IMR-90 (cell line): ENCODE results near the gene ERICH6. TPM values are rescaled to one million over a fixed set of nuclear protein-coding genes. Genes with fewer than 3 reads are reported as not detected.

Source experiments
- ATAC-seq: fragments of 200-7000 bp; cut with Tn5 transposase; 2 replicates; pipeline ENCODE4 v1.9.1; 2020; ENCODE audit warnings: low read depth, mild to moderate bottlenecking, moderate library complexity
- BruUV-seq: library from RNA; stranded (reverse); fragments of 400-500 nt; replicated peaks from 2 replicates; lab custom pipeline; 2021; lab: Mats Ljungman, UMichigan
- CTCF ChIA-PET: fragments of 300-600 bp; formaldehyde crosslinking; extraction: SDS; loops from one replicate; lab custom pipeline; 2021; ENCODE audit warnings: antibody characterized with exemption; lab: Yijun Ruan, JAX
- POLR2A ChIA-PET: fragments of 300-600 bp; sonication (Branson Sonifier 250); formaldehyde crosslinking; loops from one replicate; lab custom pipeline; 2022; ENCODE audit warnings: antibody characterized with exemption; ENCODE audit not compliant: unreplicated experiment; lab: Charles Lee
- DNase-seq: peaks from one replicate; pipeline ENCODE4 v3.0.0; 2013
- H2AFZ ChIP-seq: replicated peaks from 2 replicates; pipeline ENCODE3; 2013; ENCODE audit warnings: low read length, mild to moderate bottlenecking; ENCODE audit not compliant: poor library complexity
- H2AK5ac ChIP-seq: 2 replicates; pipeline ENCODE4 v1.6.1; 2013; ENCODE audit warnings: low read depth, low read length, inconsistent platforms
- H2AK9ac ChIP-seq: replicated peaks from 2 replicates; pipeline ENCODE3; 2013; ENCODE audit warnings: mild to moderate bottlenecking, low read depth, low read length, moderate library complexity; ENCODE audit not compliant: poor library complexity
- H2BK120ac ChIP-seq: 2 replicates; pipeline ENCODE4 v1.6.1; 2013; ENCODE audit warnings: low read depth, low read length, inconsistent platforms
- H2BK15ac ChIP-seq: 3 replicates; pipeline ENCODE4 v1.6.1; 2013; ENCODE audit warnings: low read depth, low read length, inconsistent platforms
- H2BK20ac ChIP-seq: 2 replicates; pipeline ENCODE4 v1.6.1; 2013; ENCODE audit warnings: low read depth, mild to moderate bottlenecking, inconsistent platforms, low read length, moderate library complexity
- H2BK5ac ChIP-seq: 2 replicates; pipeline ENCODE4 v1.6.1; 2013; ENCODE audit warnings: mild to moderate bottlenecking, low read depth, low read length, inconsistent platforms; ENCODE audit not compliant: poor library complexity, severe bottlenecking
- H3K14ac ChIP-seq: replicated peaks from 2 replicates; pipeline ENCODE4 v1.6.1; 2013; ENCODE audit warnings: low read depth, low read length, inconsistent platforms
- H3K18ac ChIP-seq: 2 replicates; pipeline ENCODE4 v1.6.1; 2013; ENCODE audit warnings: low read depth, low read length, control low read depth
- H3K23ac ChIP-seq: 2 replicates; pipeline ENCODE4 v1.6.1; 2013; ENCODE audit warnings: low read depth, low read length, inconsistent platforms
- H3K27ac ChIP-seq: 2 replicates; pipeline ENCODE4 v1.5.1; 2013; ENCODE audit warnings: mild to moderate bottlenecking, control low read depth, low read length; ENCODE audit not compliant: insufficient read depth
- H3K27me3 ChIP-seq: 2 replicates; pipeline ENCODE4 v1.6.1; 2013; ENCODE audit warnings: low read length; ENCODE audit not compliant: control insufficient read depth, insufficient read depth
- H3K36me3 ChIP-seq: 2 replicates; pipeline ENCODE4 v1.6.1; 2013; ENCODE audit warnings: low read length, mixed read lengths; ENCODE audit not compliant: control insufficient read depth, insufficient read depth
- H3K4ac ChIP-seq: 2 replicates; pipeline ENCODE4 v1.6.1; 2013; ENCODE audit warnings: low read depth, low read length, inconsistent platforms
- H3K4me1 ChIP-seq: 2 replicates; pipeline ENCODE4 v1.6.1; 2013; ENCODE audit warnings: low read length, mixed read lengths; ENCODE audit not compliant: control insufficient read depth, insufficient read depth
- H3K4me2 ChIP-seq: 2 replicates; pipeline ENCODE4 v1.6.1; 2013; ENCODE audit warnings: low read depth, mild to moderate bottlenecking, control low read depth, low read length, moderate library complexity
- H3K4me3 ChIP-seq: 2 replicates; pipeline ENCODE4 v1.5.1; 2013; ENCODE audit warnings: low read depth, mild to moderate bottlenecking, control low read depth, low read length, moderate library complexity; ENCODE audit not compliant: insufficient read depth
- H3K56ac ChIP-seq: 2 replicates; pipeline ENCODE4 v1.6.1; 2013; ENCODE audit warnings: low read length, inconsistent platforms; ENCODE audit not compliant: insufficient read depth; ENCODE audit errors: extremely low read depth
- H3K79me1 ChIP-seq, 2 experiments: 2 replicates each; pipeline ENCODE4 v1.6.1; 2013; ENCODE audit warnings: low read length in 2 of 2, inconsistent platforms in 1 of 2, low read depth in 1 of 2
- H3K9ac ChIP-seq: 2 replicates; pipeline ENCODE4 v1.6.1; 2013; ENCODE audit warnings: low read depth, low read length, control low read depth
- H3K9me1 ChIP-seq: 2 replicates; pipeline ENCODE4 v1.6.1; 2013; ENCODE audit warnings: low read length, inconsistent platforms; ENCODE audit not compliant: insufficient read depth
- H3K9me3 ChIP-seq: 2 replicates; pipeline ENCODE4 v1.6.1; 2013; ENCODE audit warnings: low read length; ENCODE audit not compliant: control insufficient read depth, insufficient read depth
- H4K20me1 ChIP-seq: 2 replicates; pipeline ENCODE4 v1.6.1; 2013; ENCODE audit warnings: low read length, inconsistent platforms; ENCODE audit not compliant: insufficient read depth
- H4K5ac ChIP-seq: 2 replicates; pipeline ENCODE4 v1.6.1; 2013; ENCODE audit warnings: mild to moderate bottlenecking, low read depth, low read length, control low read depth
- H4K8ac ChIP-seq, 2 experiments: 2 replicates each; pipeline ENCODE4 v1.6.1; 2013; ENCODE audit warnings: low read depth in 2 of 2, low read length in 2 of 2, control low read depth in 1 of 2, inconsistent platforms in 1 of 2
- H4K91ac ChIP-seq: 2 replicates; pipeline ENCODE4 v1.6.1; 2013; ENCODE audit warnings: low read depth, low read length, inconsistent platforms; ENCODE audit not compliant: insufficient read depth
- CEBPB ChIP-seq: IDR thresholded peaks from 2 replicates; pipeline ENCODE4 v1.6.1; 2012; ENCODE audit warnings: low read depth, low read length, improper control_type of control experiment
- CHD1 ChIP-seq: IDR thresholded peaks from 2 replicates; pipeline ENCODE4 v1.6.1; 2012; ENCODE audit warnings: low read depth, low read length, improper control_type of control experiment
- MXI1 ChIP-seq: IDR thresholded peaks from 2 replicates; pipeline ENCODE4 v1.6.1; 2012; ENCODE audit warnings: low read depth, mild to moderate bottlenecking, low read length, moderate library complexity, borderline replicate concordance
- WGBS, 2 experiments: methylation state at CpG; one replicate each; pipeline versions ENCODE4 v1.1.5 to v1.1.7; 2013; ENCODE audit warnings: missing lambda C conversion rate in 2 of 2; ENCODE audit not compliant: insufficient read length in 1 of 2; ENCODE audit errors: extremely low coverage in 2 of 2; 5-methylcytosine and 5-hydroxymethylcytosine counted together
- dilution Hi-C: fragments of 300-500 bp; cut with HindIII; formaldehyde crosslinking; loops from one replicate; pipeline ENCODE4 v1.14.3; 2018; ENCODE audit warnings: low sequenced_read_pairs; ENCODE audit not compliant: unreplicated experiment
- in situ Hi-C: fragments of 300-500 bp; cut with MboI; formaldehyde crosslinking; loops from 3 replicates; pipeline ENCODE4 v1.14.3; 2019; ENCODE audit warnings: low sequenced_read_pairs, inconsistent platforms, mixed read lengths
- intact Hi-C: fragments of 100-400 bp; cut with micrococcal nuclease; formaldehyde crosslinking; loops from 2 replicates; pipeline ENCODE4 v1.10.0; 2022
- polyA plus RNA-seq, 3 experiments: library from polyadenylated mRNA; depleted of rRNA; stranded (reverse); fragments of >200 nt; gene quantifications; 2 replicates each; pipeline ENCODE4 v1.2.3, GENCODE V29; 2012; ENCODE audit warnings: low replicate concordance in 1 of 3
- total RNA-seq: library from RNA; depleted of rRNA; stranded (reverse); fragments of >200 nt; gene quantifications from 2 replicates; pipeline ENCODE4 v1.2.3, GENCODE V29; 2012
- TF ChIP-seq, protein P1 (sequence below): fragments of 150-350 bp; IDR thresholded peaks from 2 replicates; pipeline ENCODE4 v1.6.1; 2016; ENCODE audit warnings: low read depth, mild to moderate bottlenecking, low read length, moderate library complexity, borderline replicate concordance
- TF ChIP-seq, protein P2 (sequence below): fragments of 150-350 bp; IDR thresholded peaks from 2 replicates; pipeline ENCODE4 v1.6.1; 2017; ENCODE audit warnings: mild to moderate bottlenecking, antibody characterized with exemption, low read length, low read depth

The ERICH6 gene
- total and polyA plus RNA-seq, 2 of the 4 experiments (the other 2 are of a cell fraction) = under 0.01 TPM; not detected in 1

DNA sequence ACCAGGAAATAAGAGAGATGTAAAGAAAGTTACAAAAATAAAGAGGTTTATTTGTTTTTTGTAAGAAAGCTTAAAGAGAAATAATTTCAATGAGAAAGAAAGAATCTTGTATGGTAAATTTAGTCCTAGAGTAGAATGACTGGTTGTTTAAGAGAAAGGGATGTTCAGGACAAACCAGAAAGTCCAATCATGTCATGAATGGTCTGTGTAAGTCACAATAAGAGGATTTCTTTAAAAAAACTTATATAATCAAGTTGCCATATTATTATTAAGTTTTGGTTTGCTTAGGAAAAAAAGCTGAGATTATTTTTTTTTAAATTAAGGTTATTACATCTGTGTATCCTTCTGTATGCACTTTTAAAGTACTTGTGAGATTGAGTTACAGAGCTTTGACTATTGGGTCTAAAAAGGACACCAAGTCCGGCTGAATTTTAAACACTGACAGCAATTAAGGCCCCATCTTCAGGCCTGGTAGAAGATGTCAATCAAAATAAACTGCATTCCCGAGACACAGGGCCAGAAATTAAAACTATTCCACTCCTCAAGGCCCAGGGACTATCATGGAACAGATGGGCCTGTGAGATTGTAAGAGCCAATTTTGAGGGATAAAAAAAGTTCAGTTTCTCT, 12.2 kb downstream of the ERICH6 start:
- Histone ChIP-seq H2AK5ac (no peak overlapping the region), H3K14ac (no peak overlapping the region), H3K9me1 (no peaks in the 10 kb centered on the region), H3K4ac (no peak overlapping the region), H3K4me3 (no peak overlapping the region), H3K9me3 (peaks cover 3% of the 10 kb centered on the region), H3K23ac (no peak overlapping the region), H3K56ac (no peak overlapping the region), H3K9ac (no peak overlapping the region), H3K18ac (no peak overlapping the region), H2AFZ (no peak overlapping the region), H3K27me3 (peaks cover 1% of the 10 kb centered on the region; the same call in 1 of the 2 replicates), H2BK15ac (no peak overlapping the region), H3K36me3 (no peaks in the 10 kb centered on the region), H2BK120ac (no peak overlapping the region), H2AK9ac (no peak overlapping the region), H4K8ac (no peak overlapping the region), H2BK5ac (no peak overlapping the region), H2BK20ac (no peak overlapping the region), H4K5ac (no peak overlapping the region), H3K79me1 (no peaks in the 10 kb centered on the region), H3K4me2 (no peak overlapping the region), H4K20me1 (no peaks in the 10 kb centered on the region), H3K27ac (no peak overlapping the region), H4K91ac (no peak overlapping the region), H3K4me1 (no peaks in the 10 kb centered on the region)
- dilution Hi-C loops (no loop called here), in situ Hi-C loops (no loop called here), intact Hi-C loops (no loop called here)
- BruUV-seq = no TSS peak
- TF ChIP-seq CHD1 (no peak), CEBPB (no peak), MXI1 (no peak)
- TF ChIP-seq, protein P1, sequence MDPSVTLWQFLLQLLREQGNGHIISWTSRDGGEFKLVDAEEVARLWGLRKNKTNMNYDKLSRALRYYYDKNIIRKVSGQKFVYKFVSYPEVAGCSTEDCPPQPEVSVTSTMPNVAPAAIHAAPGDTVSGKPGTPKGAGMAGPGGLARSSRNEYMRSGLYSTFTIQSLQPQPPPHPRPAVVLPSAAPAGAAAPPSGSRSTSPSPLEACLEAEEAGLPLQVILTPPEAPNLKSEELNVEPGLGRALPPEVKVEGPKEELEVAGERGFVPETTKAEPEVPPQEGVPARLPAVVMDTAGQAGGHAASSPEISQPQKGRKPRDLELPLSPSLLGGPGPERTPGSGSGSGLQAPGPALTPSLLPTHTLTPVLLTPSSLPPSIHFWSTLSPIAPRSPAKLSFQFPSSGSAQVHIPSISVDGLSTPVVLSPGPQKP = no peak
- TF ChIP-seq, protein P2, sequence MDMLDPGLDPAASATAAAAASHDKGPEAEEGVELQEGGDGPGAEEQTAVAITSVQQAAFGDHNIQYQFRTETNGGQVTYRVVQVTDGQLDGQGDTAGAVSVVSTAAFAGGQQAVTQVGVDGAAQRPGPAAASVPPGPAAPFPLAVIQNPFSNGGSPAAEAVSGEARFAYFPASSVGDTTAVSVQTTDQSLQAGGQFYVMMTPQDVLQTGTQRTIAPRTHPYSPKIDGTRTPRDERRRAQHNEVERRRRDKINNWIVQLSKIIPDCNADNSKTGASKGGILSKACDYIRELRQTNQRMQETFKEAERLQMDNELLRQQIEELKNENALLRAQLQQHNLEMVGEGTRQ = no peak
- POLR2A ChIA-PET = no interaction called here
- WGBS, 2 experiments = no CpG with 5 or more reads among the region's 2 CpGs
- no peak for DNase-seq
- CTCF ChIA-PET = no interaction called here
- no peak for ATAC-seq
